ENCODE results near the gene ING4.

The ING4 gene

DNA sequence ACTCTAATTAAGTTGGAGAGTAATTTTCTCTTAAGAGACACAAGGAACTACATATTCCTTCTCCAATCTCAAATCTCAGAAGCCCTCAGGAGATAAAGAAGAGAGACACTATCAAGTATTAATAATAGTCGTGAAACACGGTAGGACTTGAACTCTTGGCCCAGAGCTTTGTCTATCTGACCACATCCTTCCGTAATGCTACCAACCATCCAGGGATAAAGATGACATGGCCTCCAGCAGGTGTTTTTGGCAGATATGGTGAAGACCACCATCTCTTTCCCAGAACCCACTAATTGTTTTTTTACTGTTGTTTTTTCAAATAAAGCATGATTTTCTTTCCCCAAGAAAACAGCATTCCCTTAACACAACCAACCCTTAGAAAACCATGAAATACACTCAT lies 22.9 kb upstream of the ING4 start:
- DNase-seq: peak in 1 of 5 experiments; percentile 26

DNA sequence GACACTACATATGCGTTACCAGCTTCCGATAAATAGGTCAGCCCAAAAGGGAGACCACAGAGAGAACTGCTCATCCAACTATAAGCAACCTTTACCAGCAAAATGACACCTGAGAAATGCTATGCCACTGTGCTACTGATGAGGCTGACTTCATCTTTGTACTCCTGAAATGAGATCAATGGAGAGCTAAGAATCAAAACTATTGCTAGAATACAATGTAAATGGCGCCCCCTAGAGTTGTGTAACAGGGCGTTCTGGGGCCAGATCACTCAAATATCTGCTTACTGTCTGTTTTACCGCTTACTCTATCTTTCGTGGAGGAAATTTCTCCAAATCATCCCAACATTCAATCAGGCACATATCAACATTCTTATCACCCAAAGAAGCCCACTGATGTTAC lies 21.7 kb upstream of the ING4 start:
- peak in 1 of 5 experiments; percentile 73 for DNase-seq

DNA sequence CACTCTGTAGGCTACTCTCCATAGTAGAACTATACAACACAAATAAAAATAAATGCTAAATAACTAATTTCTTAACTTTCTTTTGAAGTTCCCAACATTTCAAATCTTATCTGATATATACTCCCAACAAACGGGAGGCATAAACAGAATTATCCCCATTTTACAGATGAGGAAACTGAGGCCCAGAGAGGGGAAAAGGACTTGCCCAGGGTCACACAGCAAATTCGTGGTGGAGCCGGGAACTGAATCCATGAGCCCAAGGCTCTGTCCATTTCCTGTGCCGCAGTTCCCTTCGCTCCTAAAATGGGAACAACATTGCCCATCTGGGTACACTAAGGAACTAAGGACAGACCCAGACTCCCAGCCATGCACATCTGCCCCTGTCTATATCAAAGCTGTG lies 14.0 kb upstream of the ING4 start:
- no peak for DNase-seq

DNA sequence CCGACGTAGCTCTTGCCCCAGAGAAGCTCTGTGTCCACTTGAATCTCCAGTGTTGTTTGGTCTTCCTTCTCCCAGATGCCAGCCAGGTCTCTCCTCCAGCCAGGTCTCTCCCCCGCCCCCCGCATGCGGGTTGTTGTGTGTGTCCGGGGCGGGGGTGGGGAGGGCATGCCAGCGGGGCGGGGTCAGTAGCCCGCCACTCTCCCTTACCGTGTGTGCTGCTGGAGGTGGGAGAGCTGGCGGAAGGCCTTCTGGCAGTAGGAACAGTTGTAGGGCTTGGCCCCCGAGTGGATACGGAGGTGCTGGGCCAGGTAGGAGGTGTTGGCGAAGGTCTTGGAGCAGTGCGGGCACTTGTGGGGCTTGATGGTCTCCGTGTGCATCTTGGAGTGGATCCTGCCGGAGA lies 9.2 kb upstream of the ING4 start:
- DNase-seq: no peak

DNA sequence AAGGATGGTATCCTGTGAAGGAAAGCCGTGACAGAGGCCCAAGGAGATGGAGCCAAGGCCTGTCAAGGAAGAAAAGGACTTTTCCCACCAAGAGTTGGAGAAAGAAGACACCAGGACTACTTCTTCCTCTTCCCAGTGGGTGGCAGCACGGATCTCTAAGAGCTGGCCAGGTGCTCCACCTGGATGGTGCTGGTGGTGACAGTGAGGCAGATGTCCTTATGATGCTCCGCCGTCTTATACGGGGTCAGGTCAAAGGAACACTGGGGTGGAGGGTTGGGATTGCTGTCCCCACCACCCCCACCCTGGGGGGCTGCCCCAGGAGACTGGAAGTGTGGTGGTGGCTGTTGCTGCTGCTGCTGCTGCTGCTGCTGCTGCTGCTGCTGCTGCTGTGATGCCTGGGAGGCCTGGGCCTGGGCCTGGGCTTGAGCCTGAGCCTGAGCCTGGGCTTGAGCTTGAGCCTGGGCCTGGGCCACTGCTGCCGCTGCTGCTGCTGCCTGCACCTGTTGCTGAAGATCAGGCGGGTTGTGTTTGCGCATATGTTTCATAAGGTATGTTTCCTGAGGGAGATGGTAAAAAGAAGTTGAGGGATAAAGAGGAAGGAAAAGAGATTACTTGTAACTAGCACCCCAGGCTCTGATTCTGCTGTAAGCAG lies 4.8 kb upstream of the ING4 start:
- no peak for DNase-seq

DNA sequence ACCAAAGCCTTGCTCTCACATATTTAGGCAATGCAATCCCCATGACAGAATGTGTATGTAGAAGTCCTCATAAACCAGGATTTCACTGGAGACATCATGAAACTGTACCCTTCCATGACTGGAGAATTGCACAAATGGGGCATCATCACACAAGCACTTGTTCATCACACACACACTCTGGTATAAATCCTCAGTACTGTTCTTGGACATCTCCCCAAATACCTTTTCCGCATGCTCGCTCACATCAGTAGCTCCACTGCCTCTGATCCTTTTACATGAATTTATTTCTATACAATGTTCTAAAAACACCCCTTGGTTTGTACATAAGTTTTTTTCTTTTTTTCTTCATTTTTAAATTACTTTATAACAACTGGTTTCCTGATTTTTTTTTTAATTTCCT lies 3.3 kb upstream of the ING4 start:
- no peak for DNase-seq

DNA sequence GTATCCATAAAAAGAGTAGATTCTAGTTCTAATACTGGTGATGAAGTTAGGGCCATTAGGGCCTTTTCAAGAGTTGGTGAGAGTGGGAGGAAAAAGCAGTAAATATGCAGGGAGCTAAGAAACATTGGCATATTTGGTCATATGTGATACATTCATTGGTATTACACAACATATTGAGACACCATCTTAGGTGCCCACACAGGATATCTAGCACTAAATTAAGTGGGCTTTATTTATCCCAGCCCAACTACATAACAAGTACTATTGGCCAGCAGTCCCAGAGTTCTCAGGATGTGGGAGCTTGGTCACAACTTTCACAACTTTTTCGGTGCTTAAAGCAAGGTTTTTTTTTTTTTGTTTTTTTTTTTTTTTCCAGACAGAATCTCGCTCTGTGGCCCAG lies 2.0 kb upstream of the ING4 start:
- DNase-seq: no peak

DNA sequence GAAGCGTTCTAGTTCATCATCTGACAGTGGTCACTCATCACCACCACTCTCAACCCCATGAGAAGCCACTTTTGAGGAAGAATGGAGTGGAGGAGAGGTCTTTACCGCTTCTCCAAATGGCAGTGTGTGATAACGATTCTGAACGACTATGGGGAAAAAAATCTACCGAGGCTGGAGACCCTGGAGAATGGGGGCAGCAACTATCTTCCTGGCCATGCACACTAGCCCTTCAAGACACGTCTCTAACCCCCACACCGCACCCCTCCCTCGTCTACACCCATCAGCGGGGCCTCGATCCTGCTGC lies 365 bp downstream of the ING4 start:
- DNase-seq: no peak

DNA sequence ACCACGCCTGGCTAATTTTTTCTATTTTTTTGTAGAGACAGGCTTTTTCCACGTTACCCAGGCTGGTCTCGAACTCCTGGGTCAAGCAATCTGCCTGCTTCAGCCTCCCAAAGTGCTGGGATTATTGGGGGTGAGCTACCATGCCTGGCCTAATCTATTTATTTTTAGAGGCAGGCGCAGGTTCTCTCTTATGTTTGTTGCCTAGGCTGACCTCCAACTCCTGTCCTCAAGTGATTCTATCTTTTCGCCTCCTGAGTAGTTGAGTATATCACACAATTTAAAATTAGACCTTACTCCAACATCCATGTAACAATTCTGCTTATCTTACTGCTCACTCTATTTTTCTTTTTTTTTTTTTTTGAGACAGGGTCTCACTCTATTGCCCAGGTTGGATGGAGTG lies 8.9 kb downstream of the ING4 start:
- no peak for DNase-seq

DNA sequence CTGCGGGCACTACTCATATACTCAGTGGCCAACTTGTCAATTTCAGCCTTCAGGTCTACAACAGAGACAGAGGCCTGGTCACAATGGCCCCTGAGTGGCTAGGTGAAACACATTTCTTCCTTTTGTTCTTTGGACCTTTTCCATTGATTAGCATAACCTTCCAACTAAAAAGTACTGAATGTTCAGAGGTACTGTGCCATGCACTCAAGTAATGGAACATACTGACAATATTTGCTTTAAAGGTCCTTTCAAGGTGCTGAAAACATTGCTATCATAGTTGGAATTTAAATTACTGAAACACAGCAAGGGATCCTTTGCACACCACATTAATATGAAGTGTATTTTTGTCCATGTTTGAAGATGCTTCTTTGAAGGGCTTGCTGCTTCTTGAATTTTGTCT lies 9.6 kb downstream of the ING4 start:
- DNase-seq: no peak

DNA sequence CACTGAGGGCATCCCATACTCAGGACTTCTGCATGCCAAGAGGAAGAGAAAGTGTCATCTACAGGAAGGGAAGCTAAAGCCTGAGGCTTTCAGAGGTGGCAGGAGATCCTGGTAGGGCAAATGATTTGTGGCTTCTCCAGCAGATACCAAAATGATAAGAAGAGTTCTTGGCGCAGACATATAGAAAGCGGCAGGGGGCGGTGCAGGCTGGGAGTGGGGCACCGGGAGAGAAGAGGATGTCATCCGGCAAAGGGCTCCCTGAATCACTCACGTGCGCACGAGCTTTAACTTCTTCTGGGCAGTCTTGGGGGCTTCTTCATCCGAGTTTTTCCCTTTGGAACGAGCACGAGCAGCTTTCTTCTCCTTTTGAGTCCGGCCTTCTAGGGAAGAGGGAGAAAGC lies 10.5 kb downstream of the ING4 start:
- DNase-seq: no peak

DNA sequence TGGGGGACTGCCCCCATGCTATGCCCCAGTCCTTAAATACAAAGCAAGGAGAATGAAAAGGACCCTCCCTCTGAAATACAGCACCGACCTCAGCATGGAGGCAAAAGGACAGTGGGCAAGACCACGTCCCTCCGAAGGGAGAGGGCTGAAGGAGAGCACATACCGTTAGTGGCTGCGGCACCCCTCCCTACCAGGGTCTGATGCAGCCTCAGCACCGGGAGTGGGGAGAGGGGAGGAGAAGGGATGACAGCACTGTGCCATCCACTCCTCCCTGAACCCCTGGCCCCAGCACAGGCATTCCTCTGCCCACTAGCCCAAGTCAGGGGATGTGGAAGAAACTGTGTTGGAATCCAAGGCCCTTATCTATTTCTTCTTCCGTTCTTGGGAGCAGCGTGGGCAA lies 12.1 kb downstream of the ING4 start:
- DNase-seq: no peak

DNA sequence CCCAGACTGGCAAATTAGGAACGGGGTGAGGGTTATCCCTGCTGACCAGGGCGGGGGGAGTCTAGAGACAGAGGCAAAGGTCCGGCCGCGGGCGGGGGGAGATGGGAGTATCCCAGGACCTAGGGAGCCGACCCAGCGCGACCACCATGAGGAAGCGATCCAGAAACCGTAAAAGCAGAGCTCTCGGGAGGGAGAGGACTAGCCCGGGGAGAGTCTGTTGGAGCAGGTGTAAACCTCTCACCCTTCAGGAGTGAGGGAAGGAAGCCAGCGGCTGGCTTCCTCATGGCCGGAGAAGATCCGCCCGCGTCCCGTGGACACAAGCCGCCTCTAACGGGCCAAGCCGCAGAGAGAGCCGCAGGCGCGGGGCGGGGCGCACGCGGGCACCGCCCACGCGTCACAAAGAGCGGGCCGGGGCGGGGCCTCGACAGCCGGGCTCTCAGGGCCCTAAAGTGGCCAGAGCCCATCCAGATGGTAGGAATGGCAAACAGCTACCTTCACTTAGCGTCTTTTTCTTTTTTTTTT lies 15.8 kb downstream of the ING4 start, which contains the start of gene ACRBP:
ACRBP (minus strand) TSS at position 350 of the 522 bp plus-strand sequence; CDS start at position 284, 66 bp downstream.
- peak in 1 of 5 experiments; percentile 41 for DNase-seq

DNA sequence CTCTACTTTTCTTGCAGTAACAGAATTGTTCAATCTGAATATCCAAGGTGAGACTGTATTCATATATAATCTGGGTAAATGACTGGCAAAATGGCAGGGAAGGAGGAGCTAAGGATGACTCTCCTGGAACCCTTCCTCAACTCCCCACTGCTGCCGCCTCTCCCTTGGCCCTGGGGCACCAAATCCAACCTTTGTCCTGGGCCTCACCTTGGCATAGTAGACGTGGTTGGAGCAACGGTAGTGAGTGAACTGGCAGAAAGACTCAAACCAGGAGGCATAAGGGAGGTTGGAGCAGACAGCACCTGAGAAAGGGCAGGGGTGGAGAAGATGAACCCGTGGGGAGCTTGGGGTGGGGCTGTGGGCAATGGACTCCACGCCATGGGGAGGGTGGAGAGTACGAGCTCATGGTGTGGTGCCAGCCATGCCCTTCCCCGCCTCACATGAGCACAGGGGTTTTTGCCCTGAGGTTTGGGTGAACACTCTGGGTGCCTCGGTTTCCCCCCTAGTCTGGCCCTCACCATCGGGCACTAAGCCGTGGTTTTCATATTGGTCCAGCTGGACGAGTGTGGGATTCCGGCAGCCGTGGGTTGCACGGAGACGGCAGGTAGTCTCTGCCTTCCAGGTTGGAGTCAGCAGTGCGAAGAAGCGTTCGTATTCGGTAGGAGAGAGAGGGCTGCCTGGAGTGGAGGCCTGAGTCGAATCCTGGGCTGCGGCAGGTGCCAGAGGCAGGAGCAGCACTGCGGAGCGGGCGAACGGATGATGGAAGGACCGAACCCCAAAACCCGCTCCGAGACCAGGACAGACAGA lies 16.4 kb downstream of the ING4 start:
- DNase-seq: no peak

DNA sequence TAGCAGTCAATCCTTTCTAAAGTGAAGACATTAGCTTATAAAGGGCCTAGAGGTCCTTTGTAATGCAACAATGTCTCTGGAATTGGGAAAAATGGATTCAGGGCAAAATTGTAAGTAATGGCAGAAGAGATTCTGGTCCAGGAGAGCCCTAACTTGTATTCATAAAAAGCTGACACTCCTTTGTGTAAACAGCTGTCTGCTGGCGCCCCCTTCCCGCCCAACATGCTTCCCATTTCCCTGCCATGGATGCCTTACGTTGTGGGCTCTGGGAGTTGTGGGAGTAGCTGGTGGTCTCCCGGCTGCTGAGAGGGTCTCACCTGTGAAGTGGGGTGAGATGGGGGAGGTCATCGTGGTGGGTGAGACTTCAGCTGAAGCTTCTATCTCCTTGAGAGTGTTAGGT lies 18.0 kb downstream of the ING4 start:
- no peak for DNase-seq

DNA sequence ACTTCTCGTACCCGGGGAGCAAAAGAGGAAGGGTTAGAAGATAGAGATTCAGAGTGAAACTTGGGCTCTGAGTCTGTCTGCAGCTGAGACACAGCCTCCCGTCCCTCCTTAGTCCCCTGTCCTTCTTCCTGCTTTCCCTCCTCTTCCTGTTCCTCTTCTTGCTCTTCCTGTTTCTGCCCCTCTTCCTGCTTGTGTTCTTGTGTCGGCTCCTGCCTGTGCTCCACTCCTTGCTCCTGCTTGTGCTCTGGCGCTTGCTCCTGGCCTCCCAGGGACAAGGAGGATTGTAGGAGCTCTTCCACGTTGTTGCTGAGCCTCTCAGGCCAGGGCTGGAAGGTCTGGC lies 18.7 kb downstream of the ING4 start:
- no peak for DNase-seq

DNA sequence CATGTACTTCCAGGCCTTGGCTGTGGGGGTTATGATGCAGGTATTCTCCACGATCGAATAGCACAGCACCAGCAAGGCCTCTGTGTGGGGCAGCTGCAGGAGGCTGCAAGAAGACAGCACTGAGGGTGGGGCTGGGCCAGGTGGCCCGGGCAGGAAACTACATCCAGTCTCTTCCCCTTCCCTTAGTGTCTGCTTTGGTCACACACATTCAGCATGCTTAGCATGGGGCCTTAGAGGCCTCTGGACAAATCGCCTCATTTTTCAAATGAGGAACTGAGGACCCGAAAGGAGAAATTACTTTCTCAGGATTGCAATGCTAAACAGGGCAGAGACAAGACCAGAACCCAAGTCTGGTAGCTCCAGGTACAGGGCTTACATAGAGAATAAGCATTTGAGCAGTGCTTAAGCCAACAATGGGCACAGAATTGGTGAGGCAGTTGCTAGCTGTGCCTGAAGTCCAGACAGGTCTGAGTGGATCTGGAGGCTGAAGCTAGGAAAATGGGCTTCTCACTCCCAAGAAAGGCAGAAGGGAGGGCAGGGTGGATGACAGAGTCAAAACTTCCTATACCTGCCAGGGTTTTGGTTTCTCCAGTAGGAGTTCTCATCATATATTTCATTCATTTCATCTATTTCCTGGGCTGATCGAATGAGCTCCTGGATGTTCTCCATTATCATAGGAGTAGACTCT lies 19.2 kb downstream of the ING4 start:
- DNase-seq: no peak

DNA sequence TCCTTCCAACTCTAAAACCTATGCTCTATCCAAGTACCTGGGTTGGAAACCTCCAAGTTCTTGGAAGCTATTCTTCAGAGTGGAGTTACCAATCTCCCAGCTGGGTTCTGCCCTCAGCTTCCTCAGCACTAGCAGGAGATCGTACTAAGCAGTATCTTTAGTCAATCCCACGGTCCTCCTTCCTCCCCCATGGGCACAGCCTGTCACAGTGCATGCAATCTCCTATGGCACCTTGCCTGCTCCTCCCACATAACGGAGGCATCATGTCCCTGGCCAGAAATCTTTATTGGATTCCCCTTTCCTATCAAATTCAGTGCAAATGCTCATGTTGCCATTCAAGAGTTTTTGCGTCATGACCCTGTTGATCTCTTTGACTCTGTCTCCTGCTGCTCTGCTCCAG lies 21.8 kb downstream of the ING4 start:
- no peak for DNase-seq

DNA sequence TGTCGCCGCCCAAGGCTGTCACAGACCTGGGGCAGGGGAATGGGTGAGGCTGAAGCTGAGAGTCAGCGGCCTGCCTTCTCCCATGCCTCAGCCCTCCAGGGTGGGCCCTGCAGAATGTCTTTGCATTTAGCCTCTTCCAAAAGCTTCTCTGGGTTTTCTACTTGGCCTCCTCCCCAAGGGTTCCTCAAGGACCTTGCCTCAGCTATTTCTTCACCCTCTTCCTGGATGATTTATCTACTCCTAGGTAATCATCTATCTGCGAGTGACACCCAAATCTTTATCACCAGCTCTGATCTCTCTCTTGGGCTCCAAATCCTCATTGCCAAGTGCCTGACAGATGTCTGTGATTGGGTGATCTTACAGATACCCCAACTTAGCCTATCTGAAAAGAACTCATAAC lies 22.4 kb downstream of the ING4 start:
- no peak for DNase-seq

DNA sequence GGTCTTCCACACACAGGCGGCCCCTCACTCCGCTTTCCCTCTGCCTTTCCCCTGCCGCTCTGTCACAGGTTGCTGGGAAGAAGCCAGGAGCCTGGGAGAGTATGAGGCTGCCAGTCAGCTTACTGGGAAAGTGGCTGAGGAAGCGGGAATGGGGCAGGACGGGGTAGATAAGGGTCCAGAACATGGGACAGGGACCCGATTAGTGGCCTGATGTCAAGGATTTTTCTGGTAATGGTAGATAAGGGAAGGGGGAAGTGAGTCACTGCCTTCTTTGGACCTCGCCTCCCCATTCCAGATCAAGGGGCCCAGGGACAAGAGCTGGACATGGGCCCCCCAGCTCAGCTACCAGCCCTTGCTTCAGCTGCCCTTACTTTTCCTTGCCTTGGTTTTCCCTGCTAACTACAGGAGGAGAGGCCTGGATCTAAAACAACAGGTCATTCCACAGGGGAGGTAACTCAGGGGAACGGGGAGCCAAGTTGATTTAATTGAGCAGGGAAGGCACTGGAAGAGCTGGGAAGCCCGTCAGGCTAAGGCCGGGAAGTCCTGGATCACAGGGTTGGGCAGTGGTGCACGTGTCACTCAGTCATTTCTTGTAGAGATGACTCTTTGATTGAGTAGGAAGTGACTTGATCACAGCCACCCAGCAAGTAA lies 23.6 kb downstream of the ING4 start:
- DNase-seq: no peak

DNA sequence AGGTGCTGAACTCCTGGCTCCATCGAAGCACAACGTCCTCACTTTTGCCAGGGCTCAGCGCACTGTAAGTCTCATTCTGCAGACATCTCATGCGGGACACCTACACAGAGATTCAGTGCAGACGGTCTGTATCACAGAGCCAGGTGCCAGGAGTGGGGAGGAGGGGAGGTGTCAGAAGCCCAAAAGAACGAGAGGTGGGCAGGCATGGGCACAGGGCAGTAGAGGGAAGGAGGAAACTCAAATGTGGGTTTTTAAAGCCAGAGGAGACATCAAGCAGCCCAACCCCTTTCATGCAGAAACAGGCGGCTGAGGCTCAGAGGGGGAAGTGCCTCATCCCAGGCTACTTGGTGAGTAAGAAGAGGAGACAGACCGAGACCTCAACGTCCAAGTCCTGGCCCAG lies 24.6 kb downstream of the ING4 start:
- DNase-seq: no peak

DNA sequence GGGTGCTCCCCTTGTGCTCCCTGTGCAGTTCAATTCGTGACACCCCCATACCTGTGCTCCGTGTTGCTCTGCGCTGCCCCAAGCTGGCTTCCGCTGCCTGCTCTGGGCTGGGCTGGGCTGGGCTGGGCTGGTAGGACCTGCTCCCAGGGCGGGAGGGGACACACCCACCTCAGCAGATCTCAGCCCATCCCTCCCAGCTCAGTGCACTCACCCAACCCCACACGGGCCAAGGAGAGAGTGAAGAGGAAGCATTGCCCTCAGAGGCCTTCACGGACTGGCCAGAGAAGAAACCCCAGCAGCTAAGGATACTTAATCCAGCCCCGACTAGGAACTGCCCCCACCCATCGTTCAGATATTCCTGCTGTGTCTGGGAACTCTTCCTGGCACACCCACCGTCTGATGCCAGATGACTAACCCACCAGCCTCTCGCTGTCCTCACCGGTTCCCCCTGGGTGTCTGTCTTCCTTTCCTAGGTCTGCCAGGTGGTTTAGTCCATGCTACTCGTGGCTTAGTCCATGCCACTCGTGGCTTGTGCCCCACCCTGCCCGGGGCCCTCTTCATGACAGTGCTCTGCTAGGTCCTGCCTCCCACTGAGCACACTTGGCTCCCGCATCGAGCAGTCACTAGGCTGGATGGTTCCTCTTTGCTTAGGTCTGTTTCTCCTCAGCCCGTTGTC lies 26.9 kb downstream of the ING4 start, which contains the start of gene LPAR5:
LPAR5 (minus strand) TSS at position 104 of the 676 bp plus-strand sequence. CDS start 14,711 bp downstream, outside the sequence.
- peak in 1 of 5 experiments; percentile 56 for DNase-seq

Data from T-helper 2 cell (primary cell).